MCF 10A (cell line): ENCODE data around the gene MBD6. TPM values are rescaled to one million over a fixed set of nuclear protein-coding genes. Genes with fewer than 3 reads are reported as not detected.

Source experiments
- BruUV-seq: library from RNA; stranded (reverse); fragments of 400-500 nt; replicated peaks from 2 replicates; lab custom pipeline; 2021; lab: Mats Ljungman, UMichigan
- CTCF ChIA-PET: fragments of 300-600 bp; sonication (Branson Sonifier 250); formaldehyde crosslinking; extraction: SDS; loops from one replicate; lab custom pipeline; 2021; ENCODE audit warnings: antibody characterized with exemption, inconsistent platforms; lab: Yijun Ruan, JAX
- POLR2A ChIA-PET: fragments of 300-600, 350-650 bp; sonication (Branson Sonifier 250); formaldehyde crosslinking; extraction: SDS; loops from one replicate; lab custom pipeline; 2020; ENCODE audit warnings: antibody characterized with exemption, inconsistent platforms; lab: Yijun Ruan, JAX
- DNase-seq: peaks from one replicate; pipeline ENCODE4 v3.0.0-alpha.2; 2018; ENCODE audit not compliant: unreplicated experiment
- H3K27ac Mint-ChIP-seq: one replicate; pipeline ENCODE4 v1.8.0; 2022; ENCODE audit warnings: mild to moderate bottlenecking, low read depth, mixed read lengths; ENCODE audit not compliant: unreplicated experiment
- H3K27me3 Mint-ChIP-seq: one replicate; pipeline ENCODE4 v1.8.0; 2022; ENCODE audit warnings: mixed read lengths; ENCODE audit not compliant: insufficient read depth, unreplicated experiment
- H3K36me3 Mint-ChIP-seq: one replicate; pipeline ENCODE4 v1.8.0; 2022; ENCODE audit warnings: mild to moderate bottlenecking, moderate library complexity, mixed read lengths; ENCODE audit not compliant: insufficient read depth, unreplicated experiment
- H3K4me1 Mint-ChIP-seq: one replicate; pipeline ENCODE4 v1.8.0; 2022; ENCODE audit warnings: mixed read lengths; ENCODE audit not compliant: insufficient read depth, unreplicated experiment
- H3K4me3 Mint-ChIP-seq: one replicate; pipeline ENCODE4 v1.8.0; 2022; ENCODE audit warnings: mild to moderate bottlenecking, moderate library complexity, mixed read lengths; ENCODE audit not compliant: unreplicated experiment
- H3K9me3 Mint-ChIP-seq: one replicate; pipeline ENCODE4 v1.8.0; 2022; ENCODE audit warnings: mixed read lengths; ENCODE audit not compliant: unreplicated experiment
- CTCF ChIP-seq: fragments of 200-600 bp; IDR thresholded peaks from one replicate; pipeline ENCODE4 v1.8.0; 2022; ENCODE audit warnings: antibody characterized with exemption, mild to moderate bottlenecking; ENCODE audit not compliant: unreplicated experiment
- intact Hi-C: fragments of 100-400 bp; cut with micrococcal nuclease; formaldehyde crosslinking; loops from 2 replicates; pipeline ENCODE4 v1.14.1; 2022
- total RNA-seq: library from RNA; stranded (reverse); gene quantifications from 2 replicates; pipeline ENCODE4 v1.2.3, GENCODE V29; 2022

The MBD6 gene
- total RNA-seq, 1 experiment from 2014 or later, result 96.5 TPM

- no peak for DNase-seq
- ChIA-PET POLR2A (no interaction called here), CTCF (interaction anchor here (0.8 to 2.4 kb wide), 2 partner anchors 16 to 24 kb away, joined by 3 to 10 read pairs; partner anchors contain the start of gene INHBE)
- Mint-ChIP-seq H3K27me3 (peaks cover 81% of the 10 kb centered on the region), H3K27ac (no peak overlapping the region), H3K4me3 (no peak overlapping the region), H3K4me1 (peaks cover 13% of the 10 kb centered on the region), H3K36me3 (no peaks in the 10 kb centered on the region), H3K9me3 (no peaks in the 10 kb centered on the region)
- TF ChIP-seq CTCF, result no peak
- BruUV-seq, result no TSS peak
- intact Hi-C loops, result no loop called here
These were observed 43.6 kb upstream of the MBD6 start for GRCh38 chr12:57479043-57479375.

- H3K4me3 Mint-ChIP-seq, result no peak within 1 kb of the TSS
- H3K4me1 Mint-ChIP-seq, result peaks cover 13% of the 10 kb centered on the region
- H3K27me3 Mint-ChIP-seq, result peaks cover 76% of the 10 kb centered on the region
- TF ChIP-seq CTCF, result no peak
- no peak for DNase-seq
- no peak within 1 kb of the TSS for H3K27ac Mint-ChIP-seq
- BruUV-seq, result no TSS peak
- H3K9me3 Mint-ChIP-seq, result no peaks in the 10 kb centered on the region
- intact Hi-C loops, result no loop called here
- ChIA-PET CTCF (interaction anchor here (0.8 to 2.4 kb wide), 3 partner anchors 16 to 25 kb away, joined by 3 to 10 read pairs (median 7); partner anchors contain the start of gene INHBE), POLR2A (no interaction called here)
- no peaks in the 10 kb centered on the region for H3K36me3 Mint-ChIP-seq
These were observed 43.1 kb upstream of the MBD6 start, which contains the start of gene ARHGAP9 for GRCh38 chr12:57479376-57480115. TSS of gene ARHGAP9 (minus strand) at chr12:57479866. CDS start at chr12:57479406, 460 bp downstream.

DNA sequence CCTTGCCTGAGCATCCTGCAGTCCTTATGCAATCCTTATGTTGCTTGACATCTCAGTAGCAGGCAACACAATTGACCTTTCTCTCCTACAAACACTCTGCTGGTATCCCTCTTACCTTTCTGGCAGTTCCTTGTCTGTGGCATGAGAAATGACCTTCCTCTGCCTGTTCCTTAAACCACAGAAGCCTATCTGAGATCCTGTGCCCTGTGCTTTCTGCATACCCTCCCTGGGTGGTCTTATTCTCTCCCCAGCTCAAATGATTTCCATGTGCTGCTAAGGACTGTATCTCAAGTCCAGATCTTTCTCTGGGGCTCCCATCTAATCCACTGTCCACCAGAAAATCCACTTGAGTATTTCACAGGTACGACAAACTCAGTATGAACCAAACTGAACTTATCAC, 41.0 kb upstream of the MBD6 start:
- intact Hi-C loops, result no loop called here
- Mint-ChIP-seq H3K9me3 (no peaks in the 10 kb centered on the region), H3K36me3 (no peaks in the 10 kb centered on the region), H3K4me3 (no peak overlapping the region), H3K4me1 (peaks cover 13% of the 10 kb centered on the region), H3K27me3 (peaks cover 55% of the 10 kb centered on the region), H3K27ac (no peak overlapping the region)
- TF ChIP-seq CTCF, result no peak
- ChIA-PET CTCF (interaction anchor here (0.6 to 1.1 kb wide), 3 partner anchors 8 to 56 kb away, joined by 3 read pairs; no protein-coding TSS in a partner anchor), POLR2A (no interaction called here)
- no peak for DNase-seq
- BruUV-seq, result no TSS peak

GRCh38 chr12:57483466-57483865, 39.2 kb upstream of the MBD6 start:
- no TSS peak for BruUV-seq
- CTCF ChIA-PET, result interaction anchor here (0.7 to 1.2 kb wide), 3 partner anchors 24 to 244 kb away, joined by 3 to 4 read pairs (median 3); partner anchors contain the start of gene GLI1
- no peak for TF ChIP-seq CTCF
- Mint-ChIP-seq H3K4me3 (no peak overlapping the region), H3K4me1 (peaks cover 8% of the 10 kb centered on the region), H3K36me3 (no peaks in the 10 kb centered on the region), H3K9me3 (no peaks in the 10 kb centered on the region), H3K27ac (no peak overlapping the region), H3K27me3 (peaks cover 48% of the 10 kb centered on the region)
- intact Hi-C loops, result no loop called here
- POLR2A ChIA-PET, result no interaction called here
- DNase-seq, result no peak
